ENCODE results near the gene CMTM4.
"Not testable (repeated sequence)": the region's sequence is repeated elsewhere in the genome, so short reads cannot be mapped to it uniquely, and the experiment has no call there.

Gene CMTM4

DNA sequence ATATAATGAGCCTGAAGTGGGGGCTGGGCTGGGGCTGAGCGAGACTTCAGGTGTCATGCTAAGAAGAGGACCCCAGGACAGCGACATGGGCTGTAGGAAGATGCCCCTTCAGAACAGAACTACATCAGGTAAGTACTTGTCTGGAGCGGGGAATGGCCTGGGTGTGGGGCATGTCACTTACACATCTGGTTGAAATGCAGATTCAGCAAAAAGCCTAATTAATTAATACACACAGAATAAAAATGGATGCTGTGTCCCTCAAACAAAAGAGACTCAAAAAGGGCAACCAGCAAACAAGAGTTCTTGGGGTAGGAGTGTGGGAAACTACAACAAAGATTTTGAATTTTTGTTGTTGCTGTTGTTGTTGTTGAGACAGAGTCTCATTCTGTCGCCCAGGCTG lies 105.5 kb downstream of the CMTM4 start:
- DNase-seq: no peak

DNA sequence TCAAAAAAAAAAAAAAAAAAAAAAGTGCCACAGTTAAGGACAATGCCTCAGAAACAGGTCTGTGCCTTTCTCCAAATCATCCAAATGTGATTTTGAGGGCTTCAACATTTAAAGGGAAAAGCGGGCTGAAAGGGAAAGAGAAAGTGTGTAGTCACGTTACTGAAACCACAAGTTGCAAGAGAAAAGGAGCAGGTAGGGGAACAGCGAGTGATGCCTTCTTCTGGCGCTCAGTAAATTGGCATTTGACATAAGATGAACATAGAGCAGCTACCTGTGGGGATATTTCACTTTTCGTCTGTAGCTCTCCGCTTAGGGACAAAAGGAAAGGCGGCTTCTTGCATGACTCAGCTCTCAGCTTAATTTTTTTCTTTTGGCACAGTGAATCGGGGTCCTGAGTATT lies 106.2 kb downstream of the CMTM4 start:
- no peak for DNase-seq

DNA sequence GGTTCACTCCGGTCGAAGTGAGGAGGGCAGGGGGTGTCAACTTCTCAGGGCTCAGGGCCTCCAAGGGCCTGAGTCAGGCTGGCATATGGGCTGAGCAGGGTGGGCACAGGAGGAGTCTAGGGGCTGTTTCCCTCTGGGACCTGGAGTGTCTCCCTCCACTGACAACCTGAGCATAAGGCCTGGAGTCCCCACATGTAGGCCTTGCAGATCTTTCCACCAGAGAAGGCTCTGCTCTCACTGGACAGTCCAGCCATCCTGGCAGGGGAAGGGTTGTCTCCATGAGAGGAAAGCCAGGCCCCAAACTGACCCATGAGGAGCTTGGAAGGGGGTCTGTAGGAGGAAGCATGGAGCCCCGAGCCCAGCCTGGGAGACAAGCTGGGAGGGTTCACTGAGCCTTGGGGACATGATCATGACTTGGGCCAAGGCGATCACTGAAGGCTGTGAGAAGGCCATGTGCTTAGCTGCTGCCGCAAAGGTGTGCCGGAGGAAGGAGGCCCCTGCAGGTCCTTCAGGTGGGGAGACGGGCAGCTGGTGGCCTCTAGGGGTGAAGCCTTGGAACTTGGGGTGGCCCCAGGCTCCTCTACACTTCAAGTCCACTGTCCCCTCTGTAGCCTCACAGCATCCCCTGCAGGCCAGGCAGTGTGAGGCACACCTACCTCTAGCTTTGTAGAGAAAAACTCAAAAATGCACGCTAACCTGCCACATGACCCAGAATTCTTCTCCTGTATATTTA lies 107.4 kb downstream of the CMTM4 start:
- no peak for DNase-seq

DNA sequence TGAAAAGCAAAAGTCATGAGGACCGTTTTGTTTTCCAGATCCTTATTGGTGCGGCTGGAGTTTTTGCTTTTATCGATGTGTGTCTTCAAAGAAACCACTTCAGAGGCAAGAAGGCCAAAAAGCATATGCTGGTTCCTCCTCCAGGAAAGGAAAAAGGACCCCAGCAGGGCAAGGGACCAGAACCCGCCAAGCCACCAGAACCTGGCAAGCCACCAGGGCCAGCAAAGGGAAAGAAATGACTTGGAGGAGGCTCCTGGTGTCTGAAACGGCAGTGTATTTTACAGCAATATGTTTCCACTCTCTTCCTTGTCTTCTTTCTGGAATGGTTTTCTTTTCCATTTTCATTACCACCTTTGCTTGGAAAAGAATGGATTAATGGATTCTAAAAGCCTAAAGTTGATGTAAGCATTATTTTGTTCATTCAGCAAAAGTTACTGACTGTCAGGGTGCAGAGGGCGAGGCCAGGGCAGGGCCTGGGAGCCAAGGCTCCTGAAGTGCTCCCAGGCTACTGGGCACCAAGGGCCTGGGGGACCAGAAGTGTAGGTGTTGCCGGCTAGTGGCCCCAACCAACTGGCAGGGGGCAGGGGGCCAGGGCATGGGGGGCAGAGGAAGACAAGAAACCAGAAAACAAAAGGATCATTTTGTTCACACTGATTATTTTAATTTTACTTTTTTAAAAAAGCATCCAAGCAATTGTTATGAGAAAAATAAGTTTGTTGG lies 108.5 kb downstream of the CMTM4 start:
- DNase-seq: no peak

DNA sequence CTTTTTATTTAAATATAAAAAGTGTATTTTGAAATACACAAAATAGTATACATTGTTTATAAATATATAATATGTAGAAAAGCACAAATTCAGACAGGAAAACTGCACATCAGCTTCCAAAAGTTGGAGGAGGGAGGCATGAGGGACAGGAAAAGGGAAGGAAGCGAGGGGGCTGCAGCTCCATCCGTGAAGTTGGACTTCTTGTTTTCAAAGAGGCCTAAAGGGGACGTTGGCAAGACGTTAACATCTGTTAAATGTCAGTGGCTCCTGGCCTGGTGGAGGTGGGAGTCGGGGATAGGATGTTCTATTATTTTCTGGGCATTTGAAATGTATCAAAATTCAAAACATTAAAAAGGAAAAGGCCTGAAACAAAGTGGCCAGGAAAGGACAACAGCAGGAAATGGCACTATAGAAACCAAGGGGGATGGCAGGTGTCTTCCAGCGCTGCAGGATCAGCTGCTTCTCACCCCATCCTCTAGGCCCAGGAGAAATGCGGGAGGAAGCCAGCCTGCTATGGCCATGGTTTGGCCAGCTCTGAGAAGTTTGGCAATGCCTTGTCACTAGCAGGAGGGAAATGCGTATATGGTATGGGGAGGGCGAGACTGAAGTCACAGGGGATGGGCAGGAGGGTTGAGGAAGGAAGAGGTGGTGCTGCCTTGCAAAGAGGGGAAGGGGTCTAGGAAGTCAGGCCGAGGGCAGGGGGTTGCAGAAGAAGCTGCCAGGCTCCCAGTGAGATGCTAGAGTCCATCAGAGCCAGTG lies 110.9 kb downstream of the CMTM4 start:
- no peak for DNase-seq

- DNase-seq: no peak
These were observed 115.1 kb downstream of the CMTM4 start for GRCh38 chr16:66581246-66581952.

GRCh38 chr16:66580605-66581209 lies 115.8 kb downstream of the CMTM4 start:
- peak; percentile 75 for DNase-seq

DNA sequence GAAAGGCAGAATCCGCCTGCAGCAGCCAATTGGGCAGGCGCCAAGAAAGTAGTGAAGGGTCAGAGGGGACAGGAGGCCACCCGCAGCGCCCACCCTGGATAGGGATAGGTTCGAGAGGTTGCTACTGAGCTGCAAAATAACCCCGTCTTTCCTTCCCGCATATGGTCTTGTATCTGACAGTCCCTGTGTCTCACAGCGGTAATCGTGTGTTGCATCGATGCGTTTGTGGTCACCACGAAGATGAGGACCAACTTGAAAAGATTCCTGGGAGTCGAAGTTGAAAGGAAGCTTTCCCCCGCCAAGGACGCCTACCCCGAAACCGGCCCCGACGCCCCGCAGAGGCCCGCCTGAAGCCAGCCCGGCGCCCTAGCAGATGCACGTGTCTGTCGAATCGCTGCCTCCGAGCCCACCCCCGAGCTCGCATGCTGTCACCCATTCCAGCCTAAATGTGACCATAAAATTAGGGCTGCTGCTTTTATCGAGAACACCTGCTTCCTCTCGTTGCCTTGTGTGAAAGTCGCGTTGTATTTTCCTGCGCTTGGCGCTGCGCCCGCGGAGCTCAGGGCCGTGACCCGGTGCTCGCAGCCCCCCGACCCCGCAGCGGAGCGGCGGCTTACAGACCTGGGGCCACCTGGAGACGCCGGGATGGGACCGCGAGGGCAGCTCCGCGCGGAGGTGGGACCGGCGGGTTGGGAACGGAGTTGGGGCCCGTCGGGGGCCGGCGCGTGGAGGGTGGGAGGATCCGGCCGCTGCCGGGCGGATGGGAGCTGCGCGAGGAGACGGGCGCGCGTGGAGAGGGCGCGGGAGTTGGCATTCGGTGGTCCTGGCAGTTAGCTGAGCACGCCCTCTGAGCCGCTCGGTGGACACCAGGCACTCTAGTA lies 117.7 kb downstream of the CMTM4 start, which contains the start of gene CMTM2:
Gene CMTM2 (plus strand): TSS at position 813 of the 881 bp plus-strand sequence. CDS start 145 bp downstream, outside the sequence.
- no peak for DNase-seq

- DNase-seq: no peak
These were observed 120.2 kb downstream of the CMTM4 start for GRCh38 chr16:66576296-66576695.

GRCh38 chr16:66575060-66575459 lies 121.5 kb downstream of the CMTM4 start:
- DNase-seq: no peak

GRCh38 chr16:66574531-66574930 lies 122.0 kb downstream of the CMTM4 start:
- DNase-seq: no peak

GRCh38 chr16:66574081-66574480 lies 122.5 kb downstream of the CMTM4 start:
- DNase-seq: no peak

GRCh38 chr16:66572356-66572755 lies 124.2 kb downstream of the CMTM4 start:
- DNase-seq: no peak

DNA sequence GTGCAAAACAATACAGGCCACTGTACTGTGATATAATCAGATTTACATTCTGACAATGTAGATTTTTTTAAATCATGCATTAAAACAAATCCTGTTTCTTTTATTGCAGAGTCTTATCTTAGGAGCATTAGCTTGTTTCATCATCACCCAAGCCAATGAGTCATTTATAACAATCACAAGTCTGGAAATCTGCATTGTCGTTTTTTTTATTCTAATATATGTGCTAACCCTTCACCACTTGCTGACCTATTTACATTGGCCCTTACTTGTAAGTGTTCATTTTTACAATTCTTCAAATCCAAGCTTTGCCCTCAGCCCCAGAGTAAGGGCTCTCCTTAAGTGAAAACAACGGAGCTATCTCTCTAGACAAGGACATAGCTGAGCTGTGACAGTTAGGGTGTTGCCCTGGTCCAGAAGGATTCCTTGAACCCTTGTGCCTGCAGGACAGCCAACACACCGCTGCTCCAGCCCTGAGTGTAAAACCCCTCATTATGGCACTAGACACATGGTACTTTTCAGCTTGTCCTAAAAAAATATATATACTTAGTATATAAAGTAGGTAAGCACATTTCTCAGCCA lies 126.6 kb downstream of the CMTM4 start:
- peak; percentile 63 for DNase-seq

DNA sequence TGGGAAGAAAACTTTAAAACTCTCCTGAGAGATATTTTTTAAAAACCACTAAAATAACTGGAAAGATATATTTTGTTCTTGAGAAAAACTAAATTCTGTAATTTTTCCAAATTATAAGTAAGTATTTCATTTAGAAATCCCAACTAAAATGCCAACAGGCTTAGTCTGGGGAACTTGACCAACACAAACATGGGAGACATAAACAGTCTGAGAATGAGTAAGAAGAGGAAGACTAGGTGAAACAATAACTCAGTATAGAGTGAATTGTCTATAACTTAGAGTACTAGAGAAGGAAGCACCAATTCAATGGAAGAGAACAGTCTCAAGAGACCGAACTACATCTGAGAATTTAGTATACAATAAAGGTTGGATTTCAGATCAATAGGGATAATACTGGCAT lies 127.4 kb downstream of the CMTM4 start:
- DNase-seq: peak; percentile 40

- peak; percentile 35 for DNase-seq
These were observed 128.2 kb downstream of the CMTM4 start for GRCh38 chr16:66568355-66568754.

GRCh38 chr16:66567270-66567669 lies 129.3 kb downstream of the CMTM4 start:
- not testable (repeated sequence) for DNase-seq

GRCh38 chr16:66566051-66566901 lies 130.3 kb downstream of the CMTM4 start, which contains the start of gene CMTM1:
Gene CMTM1, plus strand, starts transcription at chr16:66566439. Its CDS starts 75 bp downstream, at chr16:66566514.
- no peak for DNase-seq

Measured in fibroblast of skin of scalp (primary cell).